HG03066 (cell line): ENCODE data around the gene SETDB1.

ENCODE experiments used
- ATAC-seq: cut with Tn5 transposase; IDR thresholded peaks from one replicate; pipeline ENCODE4 v1.9.1; 2021; ENCODE audit warnings: low read depth; ENCODE audit not compliant: unreplicated experiment

The SETDB1 gene

DNA sequence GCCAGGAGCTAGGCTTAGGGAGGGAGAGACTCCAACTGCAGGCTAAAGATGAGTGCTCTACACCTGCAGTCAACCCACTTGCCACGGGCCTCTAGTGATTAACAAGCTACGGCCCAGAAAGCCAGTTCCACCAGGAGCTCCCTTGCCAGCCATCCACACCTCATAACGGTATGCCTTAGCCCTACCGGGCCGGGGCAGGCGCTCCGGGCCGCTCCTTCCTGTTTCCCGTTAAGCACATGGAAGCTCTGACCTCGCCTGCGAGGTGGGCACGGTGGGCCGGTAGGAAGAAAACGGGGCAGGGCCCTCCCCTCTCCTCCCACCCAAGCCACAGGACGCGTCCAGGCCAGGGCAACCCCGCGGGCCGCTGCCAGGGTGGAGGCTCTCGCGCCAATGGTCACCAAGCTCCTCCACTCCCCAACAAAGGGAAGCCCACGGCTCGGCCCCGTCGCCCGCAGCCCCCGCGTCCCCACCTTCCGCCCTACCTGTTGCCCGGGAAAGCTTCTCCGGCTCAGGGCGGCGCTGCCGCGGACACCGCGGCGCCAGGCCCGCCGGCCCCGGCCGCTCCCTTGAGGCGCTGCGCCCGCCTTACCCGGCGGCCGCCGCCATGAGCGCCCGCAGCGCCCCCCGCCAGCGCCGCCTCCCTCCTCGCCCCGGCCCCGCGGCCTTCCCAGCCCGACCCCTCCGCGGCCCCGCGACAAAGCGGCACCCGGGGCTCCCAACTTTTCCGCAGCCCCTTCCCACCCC lies 47.8 kb downstream of the SETDB1 start:
- ATAC-seq, result no peak

DNA sequence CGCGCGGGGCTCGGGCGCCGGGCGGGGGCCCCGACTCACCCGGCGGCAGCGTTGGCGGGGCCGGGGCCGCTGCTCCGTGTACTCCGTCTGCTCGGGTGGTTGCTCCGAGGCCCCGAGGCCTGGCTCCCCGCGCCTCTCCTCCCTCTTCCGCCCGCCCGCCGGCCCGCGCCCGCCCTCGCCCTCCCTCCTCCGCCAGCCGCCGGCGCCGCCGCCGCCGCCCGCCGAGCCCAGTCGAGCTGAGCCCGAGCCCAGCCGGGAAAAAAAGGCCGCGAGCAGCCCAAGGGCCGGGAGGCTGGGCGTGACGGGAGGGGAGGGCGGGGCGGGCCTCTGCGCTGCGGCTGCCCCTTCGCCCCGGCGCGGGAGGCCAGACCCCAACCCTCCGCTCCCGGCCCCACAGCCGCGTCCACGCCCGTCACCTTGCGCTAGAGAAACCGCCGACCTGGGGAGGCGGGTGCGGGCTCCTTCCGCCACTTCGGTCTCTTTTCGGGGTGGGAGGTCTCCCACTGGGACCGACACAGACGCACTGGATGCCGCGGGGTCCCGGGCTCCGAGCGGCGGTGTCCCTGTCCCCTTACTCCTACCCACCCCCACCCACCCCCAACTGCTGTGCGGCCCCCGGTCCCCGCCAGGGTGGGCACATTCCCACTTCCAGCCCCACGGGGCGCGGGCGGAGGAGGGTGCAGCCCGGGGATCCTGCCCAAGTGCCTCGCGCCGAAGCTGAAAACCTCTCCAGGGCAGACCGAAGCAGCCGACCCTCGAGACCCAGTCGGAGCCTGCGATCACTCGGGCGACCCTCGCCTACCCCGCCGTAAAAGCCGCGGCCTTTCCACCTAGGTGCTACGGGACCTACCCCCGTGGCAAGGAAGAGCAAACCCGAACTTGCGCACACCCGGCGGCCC lies 48.7 kb downstream of the SETDB1 start, which contains the start of gene CERS2:
CERS2 (minus strand) TSS at position 256 of the 899 bp plus-strand sequence. CDS start 5,745 bp downstream, outside the sequence.
- ATAC-seq, result no peak

- ATAC-seq, result no peak
These were observed 50.2 kb downstream of the SETDB1 start for GRCh38 chr1:150976401-150976821.

GRCh38 chr1:150976879-150977694 lies 50.9 kb downstream of the SETDB1 start:
- ATAC-seq, result no peak

DNA sequence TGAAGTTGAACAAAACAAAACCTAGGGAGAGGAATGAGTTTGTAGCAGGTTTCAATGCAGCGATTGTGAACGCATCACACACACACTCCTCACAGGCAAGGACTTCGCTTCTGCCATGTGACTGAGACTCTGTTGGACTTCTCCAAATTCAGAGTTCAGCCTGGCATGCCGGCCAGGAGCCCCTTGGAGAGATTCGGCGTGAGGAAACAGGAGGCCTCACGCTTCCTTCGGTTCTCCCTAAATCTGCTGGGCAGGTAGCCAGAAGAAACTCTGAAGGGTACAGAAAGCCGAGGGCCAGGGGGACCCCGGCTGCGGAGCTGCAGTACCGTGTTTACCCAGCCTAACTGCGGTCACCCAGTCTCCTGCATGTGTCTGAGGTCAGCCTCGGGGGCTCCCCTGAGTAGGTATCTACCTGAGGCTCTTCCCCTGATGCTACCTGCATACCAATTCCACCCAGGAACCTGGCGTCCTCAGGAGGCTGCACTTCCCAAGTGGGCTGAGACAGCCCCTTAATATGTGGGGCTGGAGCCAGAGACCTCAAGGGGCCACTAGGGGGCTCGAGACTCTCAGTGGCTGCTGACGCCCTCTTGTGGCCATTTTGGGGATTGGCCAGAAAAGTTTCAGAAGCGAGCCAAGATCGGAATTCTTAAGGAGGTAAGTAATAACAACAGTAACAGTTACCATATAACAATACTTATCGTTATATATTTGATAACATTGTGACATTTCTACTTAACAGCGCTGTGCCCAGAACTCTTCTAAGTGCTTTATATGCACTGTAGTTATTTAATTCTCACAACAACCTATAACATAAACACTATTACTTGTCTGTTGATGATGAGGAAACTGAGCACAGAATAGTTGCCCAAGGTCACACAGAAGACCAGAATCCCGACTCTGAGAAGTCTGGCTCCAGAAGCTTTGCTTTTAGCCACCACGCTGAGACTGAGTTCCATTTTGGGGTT lies 53.2 kb downstream of the SETDB1 start:
- ATAC-seq, result peak; percentile 52

DNA sequence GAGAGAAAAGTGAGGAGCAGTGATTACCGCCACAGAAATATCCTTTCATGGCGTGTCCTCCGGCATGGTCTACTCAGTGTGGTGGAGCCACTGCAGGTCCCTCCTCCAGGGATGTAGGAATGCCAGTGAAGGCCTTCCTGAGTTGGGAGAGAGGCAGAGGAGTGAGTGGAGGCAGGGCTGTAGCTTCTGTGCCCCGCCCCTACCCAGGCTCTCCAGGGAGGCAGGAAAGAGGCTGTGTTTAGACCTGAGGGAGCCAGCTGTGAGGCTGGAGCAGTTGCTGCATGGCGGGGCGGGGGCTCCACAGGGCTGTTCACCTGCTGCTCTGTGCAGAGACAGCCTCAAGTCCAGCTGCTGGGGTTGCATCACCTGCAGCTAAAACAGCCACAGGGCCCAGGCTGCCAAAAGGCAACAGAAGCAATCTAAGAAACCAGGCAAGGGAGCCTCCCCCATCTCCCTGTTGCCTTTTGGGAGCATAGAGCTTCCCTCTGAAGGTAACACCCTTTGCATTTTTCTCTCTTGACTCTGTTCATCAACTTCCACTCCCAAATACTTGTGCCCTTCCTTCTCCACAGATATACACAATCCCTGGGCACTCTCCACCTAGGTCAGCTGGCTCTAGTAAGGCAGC lies 55.1 kb downstream of the SETDB1 start:
- no peak for ATAC-seq

GRCh38 chr1:150981805-150982712 lies 55.9 kb downstream of the SETDB1 start, which contains the start of gene ANXA9:
Gene ANXA9, plus strand, starts transcription at chr1:150982292. Its CDS starts 814 bp downstream, at chr1:150983106.
- no peak for ATAC-seq

- no peak for ATAC-seq
These were observed 59.1 kb downstream of the SETDB1 start for GRCh38 chr1:150985179-150985825.

DNA sequence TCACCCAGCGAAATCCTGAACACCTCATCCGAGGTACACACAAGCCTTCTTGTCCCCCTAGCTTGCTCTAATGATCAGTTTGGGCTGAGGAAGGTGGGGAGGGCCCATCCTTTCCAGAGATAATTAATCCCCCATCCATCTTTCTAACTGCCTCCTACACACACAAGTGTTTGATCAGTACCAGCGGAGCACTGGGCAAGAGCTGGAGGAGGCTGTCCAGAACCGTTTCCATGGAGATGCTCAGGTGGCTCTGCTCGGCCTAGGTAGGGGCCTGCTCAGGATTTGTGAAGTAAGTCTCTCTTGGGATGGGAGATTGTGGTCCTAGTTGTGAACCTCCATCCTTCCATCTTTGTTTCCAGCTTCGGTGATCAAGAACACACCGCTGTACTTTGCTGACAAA lies 61.8 kb downstream of the SETDB1 start:
- no peak for ATAC-seq

DNA sequence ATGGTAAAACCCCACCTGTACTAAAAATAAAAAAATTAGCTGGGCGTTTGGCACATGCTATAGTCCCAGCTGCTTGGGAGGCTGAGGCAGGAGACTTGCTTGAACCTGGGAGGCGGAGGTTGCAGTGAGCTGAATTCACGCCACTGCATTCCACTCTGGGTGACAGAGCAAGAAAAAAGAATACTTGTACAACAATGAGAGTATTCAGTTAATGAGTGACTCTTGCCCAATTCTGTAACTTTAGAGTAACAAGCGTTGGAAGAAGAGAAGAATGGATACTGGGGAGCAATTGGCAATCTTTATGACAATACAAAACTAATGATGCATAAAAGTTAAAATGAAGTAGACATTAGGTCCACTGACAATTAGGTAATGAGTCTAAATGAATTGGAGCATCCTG lies 66.5 kb downstream of the SETDB1 start:
- no peak for ATAC-seq

- no peak for ATAC-seq
These were observed 68.1 kb downstream of the SETDB1 start for GRCh38 chr1:150994248-150994647.

DNA sequence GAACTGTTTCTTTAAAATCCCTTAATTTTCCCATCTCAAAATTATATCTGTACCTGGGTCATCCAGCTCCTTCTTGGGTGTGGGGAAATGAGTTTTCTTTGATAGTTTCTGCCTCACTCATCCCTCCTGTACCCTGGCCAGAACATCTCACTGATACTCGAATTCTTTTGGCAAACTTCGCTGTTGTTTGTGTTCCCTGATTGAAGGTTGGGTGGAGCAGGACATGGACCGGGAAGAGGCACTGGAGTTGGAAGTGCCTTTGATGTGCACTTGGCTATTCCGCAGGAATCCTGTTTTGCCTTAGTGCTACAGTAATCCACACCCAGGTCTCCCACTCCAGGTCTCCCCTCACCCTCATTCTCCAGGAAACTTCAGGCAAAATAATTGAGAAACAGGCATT lies 69.3 kb downstream of the SETDB1 start:
- ATAC-seq, result no peak

DNA sequence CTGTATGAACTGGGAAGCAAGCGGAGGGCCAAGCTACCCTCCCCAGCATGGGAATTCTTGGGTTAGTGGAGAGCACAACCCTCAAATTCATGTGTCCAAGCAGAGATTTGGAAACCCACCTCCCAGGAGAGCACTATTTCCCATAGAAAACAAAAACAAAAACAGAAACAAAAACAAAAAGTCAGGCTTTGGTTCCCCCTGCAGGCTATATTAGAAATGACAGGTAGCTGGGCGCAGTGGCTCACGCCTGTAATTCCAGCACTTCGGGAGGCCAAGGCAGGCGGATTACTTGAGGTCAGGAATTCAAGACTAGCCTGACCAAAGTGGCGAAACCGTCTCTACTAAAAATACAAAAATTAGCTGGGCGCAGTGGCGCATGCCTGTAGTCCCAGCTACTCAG lies 69.7 kb downstream of the SETDB1 start:
- ATAC-seq, result no peak

DNA sequence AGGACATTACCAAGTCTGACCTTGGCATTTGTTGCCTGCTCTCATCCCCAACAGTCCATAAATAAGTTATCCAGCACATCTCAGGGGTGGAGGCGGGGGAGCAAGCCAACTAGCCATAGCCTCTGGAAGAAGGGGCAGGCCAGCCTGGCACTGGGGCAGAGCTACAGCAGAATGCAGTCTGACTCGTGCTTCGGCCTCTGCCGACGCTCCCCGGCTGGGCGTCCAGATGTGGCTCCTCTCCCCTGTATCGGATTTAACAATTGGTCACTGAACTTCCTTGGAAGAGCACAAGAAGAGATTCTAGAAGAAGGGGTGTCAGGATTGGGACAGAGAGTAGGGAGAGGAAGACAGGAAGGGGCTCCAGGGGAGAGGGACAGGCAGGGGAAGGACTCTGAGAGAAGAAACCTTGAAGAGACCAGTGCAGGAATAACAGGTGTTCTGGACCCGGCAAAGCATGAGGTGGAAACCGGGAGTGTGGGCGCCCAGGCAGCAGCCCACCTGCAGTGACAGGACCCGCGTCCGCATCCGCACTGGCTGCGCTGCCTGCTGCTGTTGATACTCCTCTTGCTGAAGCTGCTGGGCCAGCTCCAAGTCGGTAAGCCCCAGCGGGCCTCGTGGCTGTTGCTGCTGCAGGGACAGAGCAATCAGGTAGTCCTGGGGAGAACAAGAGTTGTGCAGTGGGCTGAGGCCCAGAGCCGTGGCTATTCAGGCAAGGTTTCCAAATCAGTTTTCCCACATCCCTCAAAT lies 71.1 kb downstream of the SETDB1 start:
- no peak for ATAC-seq

- no peak for ATAC-seq
These were observed 71.8 kb downstream of the SETDB1 start for GRCh38 chr1:150997949-150998348.

GRCh38 chr1:150999051-150999674 lies 73.0 kb downstream of the SETDB1 start:
- ATAC-seq, result no peak
